HCT116 (cell line): ENCODE results near the gene SYT7. TPM values are rescaled to one million over a fixed set of nuclear protein-coding genes. Genes with fewer than 3 reads are reported as not detected.
A peak's percentile ranks its signal among the peaks of the same experiment; 100 is the strongest.

Experiments
- ATAC-seq: fragments of 200-7000 bp; cut with Tn5 transposase; 2 replicates; pipeline ENCODE4 v1.9.1; 2020; ENCODE audit warnings: mild to moderate bottlenecking, moderate library complexity
- BruUV-seq: library from RNA; stranded (reverse); fragments of 400-500 nt; replicated peaks from 2 replicates; lab custom pipeline; 2021; lab: Mats Ljungman, UMichigan
- CTCF ChIA-PET: fragments of 300-600 bp; sonication (Branson Sonifier 250); formaldehyde crosslinking; loops from one replicate; lab custom pipeline; 2021; ENCODE audit warnings: antibody characterized with exemption; lab: Charles Lee
- POLR2A ChIA-PET: fragments of 300-600, 350-600 bp; sonication (Branson Sonifier 250); formaldehyde crosslinking; loops from one replicate; lab custom pipeline; 2021; ENCODE audit warnings: antibody characterized with exemption; lab: Charles Lee
- RAD21 ChIA-PET, 2 experiments: fragments of 300-600 bp; sonication (Branson Sonifier 250); formaldehyde crosslinking; loops; one replicate each; lab custom pipeline; 2023; ENCODE audit warnings: low total read pairs in 2 of 2; ENCODE audit not compliant: uncharacterized antibody in 2 of 2, unreplicated experiment in 2 of 2, low non-redundant PET in 1 of 2; lab: Charles Lee
- DNase-seq: peaks from one replicate; pipeline ENCODE4 v3.0.0-alpha.2; 2010; ENCODE audit warnings: low read depth, low spot score
- H2AFZ ChIP-seq: fragments of 200-600 bp; shearing (Covaris generic), sonication (generic); 2 replicates; pipeline ENCODE4 v1.6.1; 2017; ENCODE audit warnings: low read depth, mixed run types, mixed read lengths, antibody characterized with exemption, low read length; ENCODE audit not compliant: poor library complexity, severe bottlenecking
- H3K27ac ChIP-seq: 2 replicates; pipeline ENCODE4 v1.5.1; 2012; ENCODE audit warnings: low read depth, low read length
- H3K27me3 ChIP-seq: fragments of 200-600 bp; sonication (generic); 2 replicates; pipeline ENCODE4 v1.6.1; 2016; ENCODE audit warnings: mixed run types, low read length, mixed read lengths; ENCODE audit not compliant: insufficient read depth
- H3K36me3 ChIP-seq, 2 experiments: fragments of 200-500 bp in 1 of 2; fragments of 200-600 bp in 1 of 2; sonication (Bioruptor generic) in 1 of 2; sonication (generic) in 1 of 2; 2 replicates each; pipeline versions ENCODE4 v1.5.1 to v1.6.1; 2014 to 2016; ENCODE audit warnings: low read length in 2 of 2, inconsistent platforms in 1 of 2, mixed read lengths in 1 of 2, mixed run types in 1 of 2; ENCODE audit not compliant: insufficient read depth in 2 of 2, control insufficient read depth in 1 of 2
- H3K4me1 ChIP-seq, 2 experiments: fragments of 200-600 bp in 1 of 2; sonication (generic) in 1 of 2; 2 replicates each; pipeline versions ENCODE4 v1.5.1 to v1.6.1; 2012 to 2017; ENCODE audit warnings: low read length in 2 of 2, inconsistent platforms in 1 of 2, mild to moderate bottlenecking in 1 of 2, mixed read lengths in 1 of 2, mixed run types in 1 of 2, moderate library complexity in 1 of 2; ENCODE audit not compliant: insufficient read depth in 2 of 2, control insufficient read depth in 1 of 2
- H3K4me2 ChIP-seq: fragments of 200-600 bp; sonication (generic); 2 replicates; pipeline ENCODE4 v1.6.1; 2017; ENCODE audit warnings: mixed run types, low read length, mixed read lengths
- H3K4me3 ChIP-seq, 2 experiments: fragments of 200-600 bp in 1 of 2; sonication (generic) in 1 of 2; replicated peaks in 1 of 2; 2 replicates each; pipeline ENCODE4 v1.5.1; 2011 to 2016; ENCODE audit warnings: low read length in 2 of 2, control low read depth in 1 of 2, low read depth in 1 of 2, mild to moderate bottlenecking in 1 of 2, mixed read lengths in 1 of 2, mixed run types in 1 of 2
- H3K79me2 ChIP-seq: fragments of 200-600 bp; sonication (generic); 2 replicates; pipeline ENCODE4 v1.6.1; 2017; ENCODE audit warnings: mild to moderate bottlenecking, mixed run types, low read length, moderate library complexity, mixed read lengths; ENCODE audit not compliant: insufficient read depth
- H3K9ac ChIP-seq: fragments of 200-600 bp; sonication (generic); 2 replicates; pipeline ENCODE4 v1.6.1; 2016; ENCODE audit warnings: low read length, mixed read lengths
- H3K9me2 ChIP-seq: fragments of 200-600 bp; sonication (generic), shearing (Covaris generic); 2 replicates; pipeline ENCODE4 v1.6.1; 2017; ENCODE audit warnings: mixed run types, mild to moderate bottlenecking, moderate library complexity; ENCODE audit not compliant: insufficient read depth
- H3K9me3 ChIP-seq, 2 experiments: fragments of 200-500 bp in 1 of 2; fragments of 200-600 bp in 1 of 2; sonication (Bioruptor generic) in 1 of 2; sonication (generic) in 1 of 2; 2 replicates each; pipeline ENCODE4 v1.6.1; 2014 to 2017; ENCODE audit warnings: low read length in 2 of 2, mixed read lengths in 2 of 2, inconsistent platforms in 1 of 2, low read depth in 1 of 2, mild to moderate bottlenecking in 1 of 2, mixed run types in 1 of 2, moderate library complexity in 1 of 2; ENCODE audit not compliant: control insufficient read depth in 1 of 2, insufficient read depth in 1 of 2
- H4K20me1 ChIP-seq: fragments of 200-600 bp; sonication (generic), shearing (Covaris generic); 2 replicates; pipeline ENCODE4 v1.6.1; 2017; ENCODE audit warnings: mixed run types, mild to moderate bottlenecking, moderate library complexity; ENCODE audit not compliant: insufficient read depth
- CTCF ChIP-seq, 3 experiments: fragments of 200-600 bp in 1 of 3; sonication (generic) in 1 of 3; IDR thresholded peaks in 2 of 3; conservative IDR thresholded peaks in 1 of 3; 2 replicates each; pipeline ENCODE4 v1.5.1; 2012 to 2017; ENCODE audit warnings: low read depth in 2 of 3, low read length in 2 of 3, antibody characterized with exemption in 1 of 3, borderline replicate concordance in 1 of 3, control low read depth in 1 of 3, mild to moderate bottlenecking in 1 of 3, mixed read lengths in 1 of 3, mixed run types in 1 of 3, moderate library complexity in 1 of 3; ENCODE audit not compliant: insufficient read depth in 1 of 3
- TCF7L2 ChIP-seq: IDR thresholded peaks from 2 replicates; pipeline ENCODE4 v1.7.0; 2011; ENCODE audit warnings: borderline replicate concordance, inconsistent platforms; ENCODE audit not compliant: insufficient read depth, insufficient read length; ENCODE audit errors: extremely low read depth
- intact Hi-C: fragments of 100-400 bp; cut with micrococcal nuclease; formaldehyde crosslinking; loops from 2 replicates; pipeline ENCODE4 v1.10.0; 2022
- total RNA-seq: library from RNA; stranded (reverse); gene quantifications from one replicate; pipeline ENCODE4 v1.2.1, GENCODE V29; 2021; ENCODE audit not compliant: unreplicated experiment

Gene SYT7
- total RNA-seq, 1 experiment from 2014 or later, result 27.4 TPM

- RAD21 ChIA-PET, result no interaction called here
- no peak overlapping the region for H2AFZ ChIP-seq
Measured at GRCh38 chr11:61586792-61587430, 6.0 kb upstream of the SYT7 start.

More at GRCh38 chr11:61586792-61587430, 6.0 kb upstream of the SYT7 start:
- no peak for DNase-seq
- BruUV-seq, result no TSS peak
- Histone ChIP-seq H3K4me1 (peaks cover 32 to 49% of the 10 kb centered on the region in 2 experiments), H3K36me3 (no peaks in the 10 kb centered on the region), H3K4me3 (peak overlapping the region; percentile 57 to 66), H3K27me3 (no peaks in the 10 kb centered on the region), H3K79me2 (no peaks in the 10 kb centered on the region), H3K4me2 (peak overlapping the region; percentile 88), H3K27ac (peak overlapping the region; percentile 67), H3K9ac (peak overlapping the region; percentile 65), H3K9me3 (no peaks in the 10 kb centered on the region), H3K9me2 (no peaks in the 10 kb centered on the region), H4K20me1 (no peaks in the 10 kb centered on the region)
- ChIA-PET CTCF (interaction anchor here (0.8 to 3.2 kb wide), 5 partner anchors 23 to 70 kb away, joined by 3 to 11 read pairs (median 4); no protein-coding TSS in a partner anchor), POLR2A (interaction anchor here (1.0 kb wide), 1 partner anchor 13 kb away, joined by 3 read pairs; no protein-coding TSS in a partner anchor)
- ATAC-seq, result no peak
- TF ChIP-seq CTCF (IDR thresholded peaks at IDR 0.05 in 2 of 3, conservative IDR thresholded peaks at IDR 0.05 in 1 of 3; ENCODE audit: borderline replicate concordance in 1 of 3, insufficient read depth in 1 of 3, low read depth in 2 of 3, low read length in 2 of 3), result no peak
- peak; percentile 10 for TF ChIP-seq TCF7L2
- intact Hi-C loops, result no loop called here
